HCT116 (cell line): ENCODE data around the gene LMAN1L. TPM values are rescaled to one million over a fixed set of nuclear protein-coding genes. Genes with fewer than 3 reads are reported as not detected.

ENCODE experiments used
- ATAC-seq: fragments of 200-7000 bp; cut with Tn5 transposase; 2 replicates; pipeline ENCODE4 v1.9.1; 2020; ENCODE audit warnings: mild to moderate bottlenecking, moderate library complexity
- BruUV-seq: library from RNA; stranded (reverse); fragments of 400-500 nt; replicated peaks from 2 replicates; lab custom pipeline; 2021; lab: Mats Ljungman, UMichigan
- CTCF ChIA-PET: fragments of 300-600 bp; sonication (Branson Sonifier 250); formaldehyde crosslinking; loops from one replicate; lab custom pipeline; 2021; ENCODE audit warnings: antibody characterized with exemption; lab: Charles Lee
- POLR2A ChIA-PET: fragments of 300-600, 350-600 bp; sonication (Branson Sonifier 250); formaldehyde crosslinking; loops from one replicate; lab custom pipeline; 2021; ENCODE audit warnings: antibody characterized with exemption; lab: Charles Lee
- RAD21 ChIA-PET, 2 experiments: fragments of 300-600 bp; sonication (Branson Sonifier 250); formaldehyde crosslinking; loops; one replicate each; lab custom pipeline; 2023; ENCODE audit warnings: low total read pairs in 2 of 2; ENCODE audit not compliant: uncharacterized antibody in 2 of 2, unreplicated experiment in 2 of 2, low non-redundant PET in 1 of 2; lab: Charles Lee
- DNase-seq: peaks from one replicate; pipeline ENCODE4 v3.0.0-alpha.2; 2010; ENCODE audit warnings: low read depth, low spot score
- H2AFZ ChIP-seq: fragments of 200-600 bp; shearing (Covaris generic), sonication (generic); 2 replicates; pipeline ENCODE4 v1.6.1; 2017; ENCODE audit warnings: low read depth, mixed run types, mixed read lengths, antibody characterized with exemption, low read length; ENCODE audit not compliant: poor library complexity, severe bottlenecking
- H3K27ac ChIP-seq: 2 replicates; pipeline ENCODE4 v1.5.1; 2012; ENCODE audit warnings: low read depth, low read length
- H3K27me3 ChIP-seq: fragments of 200-600 bp; sonication (generic); 2 replicates; pipeline ENCODE4 v1.6.1; 2016; ENCODE audit warnings: mixed run types, low read length, mixed read lengths; ENCODE audit not compliant: insufficient read depth
- H3K36me3 ChIP-seq, 2 experiments: fragments of 200-500 bp in 1 of 2; fragments of 200-600 bp in 1 of 2; sonication (Bioruptor generic) in 1 of 2; sonication (generic) in 1 of 2; 2 replicates each; pipeline versions ENCODE4 v1.5.1 to v1.6.1; 2014 to 2016; ENCODE audit warnings: low read length in 2 of 2, inconsistent platforms in 1 of 2, mixed read lengths in 1 of 2, mixed run types in 1 of 2; ENCODE audit not compliant: insufficient read depth in 2 of 2, control insufficient read depth in 1 of 2
- H3K4me1 ChIP-seq, 2 experiments: fragments of 200-600 bp in 1 of 2; sonication (generic) in 1 of 2; 2 replicates each; pipeline versions ENCODE4 v1.5.1 to v1.6.1; 2012 to 2017; ENCODE audit warnings: low read length in 2 of 2, inconsistent platforms in 1 of 2, mild to moderate bottlenecking in 1 of 2, mixed read lengths in 1 of 2, mixed run types in 1 of 2, moderate library complexity in 1 of 2; ENCODE audit not compliant: insufficient read depth in 2 of 2, control insufficient read depth in 1 of 2
- H3K4me2 ChIP-seq: fragments of 200-600 bp; sonication (generic); 2 replicates; pipeline ENCODE4 v1.6.1; 2017; ENCODE audit warnings: mixed run types, low read length, mixed read lengths
- H3K4me3 ChIP-seq, 2 experiments: fragments of 200-600 bp in 1 of 2; sonication (generic) in 1 of 2; replicated peaks in 1 of 2; 2 replicates each; pipeline ENCODE4 v1.5.1; 2011 to 2016; ENCODE audit warnings: low read length in 2 of 2, control low read depth in 1 of 2, low read depth in 1 of 2, mild to moderate bottlenecking in 1 of 2, mixed read lengths in 1 of 2, mixed run types in 1 of 2
- H3K79me2 ChIP-seq: fragments of 200-600 bp; sonication (generic); 2 replicates; pipeline ENCODE4 v1.6.1; 2017; ENCODE audit warnings: mild to moderate bottlenecking, mixed run types, low read length, moderate library complexity, mixed read lengths; ENCODE audit not compliant: insufficient read depth
- H3K9ac ChIP-seq: fragments of 200-600 bp; sonication (generic); 2 replicates; pipeline ENCODE4 v1.6.1; 2016; ENCODE audit warnings: low read length, mixed read lengths
- H3K9me2 ChIP-seq: fragments of 200-600 bp; sonication (generic), shearing (Covaris generic); 2 replicates; pipeline ENCODE4 v1.6.1; 2017; ENCODE audit warnings: mixed run types, mild to moderate bottlenecking, moderate library complexity; ENCODE audit not compliant: insufficient read depth
- H3K9me3 ChIP-seq, 2 experiments: fragments of 200-500 bp in 1 of 2; fragments of 200-600 bp in 1 of 2; sonication (Bioruptor generic) in 1 of 2; sonication (generic) in 1 of 2; 2 replicates each; pipeline ENCODE4 v1.6.1; 2014 to 2017; ENCODE audit warnings: low read length in 2 of 2, mixed read lengths in 2 of 2, inconsistent platforms in 1 of 2, low read depth in 1 of 2, mild to moderate bottlenecking in 1 of 2, mixed run types in 1 of 2, moderate library complexity in 1 of 2; ENCODE audit not compliant: control insufficient read depth in 1 of 2, insufficient read depth in 1 of 2
- H4K20me1 ChIP-seq: fragments of 200-600 bp; sonication (generic), shearing (Covaris generic); 2 replicates; pipeline ENCODE4 v1.6.1; 2017; ENCODE audit warnings: mixed run types, mild to moderate bottlenecking, moderate library complexity; ENCODE audit not compliant: insufficient read depth
- ATF3 ChIP-seq: IDR thresholded peaks from 2 replicates; pipeline ENCODE4 v1.6.1; 2012
- CBX3 ChIP-seq: IDR thresholded peaks from 2 replicates; pipeline ENCODE4 v1.6.1; 2012; ENCODE audit warnings: low read depth
- EGR1 ChIP-seq: IDR thresholded peaks from 2 replicates; pipeline ENCODE4 v1.6.1; 2012; ENCODE audit warnings: low read depth
- ELF1 ChIP-seq: IDR thresholded peaks from 2 replicates; pipeline ENCODE4 v1.6.1; 2012; ENCODE audit warnings: low read depth, borderline replicate concordance
- EZH2phosphoT487 ChIP-seq: fragments of 200-600 bp; IDR thresholded peaks from 2 replicates; pipeline ENCODE4 v1.6.1; 2018; ENCODE audit warnings: antibody characterized with exemption, borderline replicate concordance
- JUND ChIP-seq: IDR thresholded peaks from 2 replicates; pipeline ENCODE4 v1.6.1; 2012
- MAX ChIP-seq: IDR thresholded peaks from 2 replicates; pipeline ENCODE4 v1.6.1; 2012
- POLR2A ChIP-seq: IDR thresholded peaks from 2 replicates; pipeline ENCODE4 v1.7.0; 2011; ENCODE audit warnings: borderline replicate concordance; ENCODE audit not compliant: insufficient read depth, insufficient read length; ENCODE audit errors: extremely low read depth
- POLR2AphosphoS5 ChIP-seq: IDR thresholded peaks from 2 replicates; pipeline ENCODE4 v1.6.1; 2011; ENCODE audit warnings: mild to moderate bottlenecking, low read depth, low read length, moderate library complexity
- RAD21 ChIP-seq: IDR thresholded peaks from 2 replicates; pipeline ENCODE4 v1.6.1; 2012; ENCODE audit warnings: low read depth, mild to moderate bottlenecking
- SIN3A ChIP-seq: IDR thresholded peaks from 2 replicates; pipeline ENCODE4 v1.6.1; 2012; ENCODE audit warnings: low read depth
- SP1 ChIP-seq: IDR thresholded peaks from 2 replicates; pipeline ENCODE4 v1.6.1; 2012; ENCODE audit warnings: low read depth
- SRF ChIP-seq: IDR thresholded peaks from 2 replicates; pipeline ENCODE4 v1.6.1; 2012; ENCODE audit warnings: low read depth
- TCF7L2 ChIP-seq: IDR thresholded peaks from 2 replicates; pipeline ENCODE4 v1.7.0; 2011; ENCODE audit warnings: borderline replicate concordance, inconsistent platforms; ENCODE audit not compliant: insufficient read depth, insufficient read length; ENCODE audit errors: extremely low read depth
- ZNF274 ChIP-seq: fragments of 200-500 bp; sonication (Bioruptor generic); IDR thresholded peaks from 2 replicates; pipeline ENCODE4 v1.6.1; 2014; ENCODE audit warnings: mild to moderate bottlenecking, low read depth, low read length, inconsistent platforms
- intact Hi-C: fragments of 100-400 bp; cut with micrococcal nuclease; formaldehyde crosslinking; loops from 2 replicates; pipeline ENCODE4 v1.10.0; 2022
- total RNA-seq: library from RNA; stranded (reverse); gene quantifications from one replicate; pipeline ENCODE4 v1.2.1, GENCODE V29; 2021; ENCODE audit not compliant: unreplicated experiment
- TF ChIP-seq, protein P1 (sequence below): IDR thresholded peaks from 2 replicates; pipeline ENCODE4 v1.6.1; 2011; ENCODE audit warnings: mild to moderate bottlenecking, low read length, moderate library complexity; ENCODE audit not compliant: insufficient replicate concordance; ENCODE audit errors: extremely low read depth
- TF ChIP-seq, protein P2 (sequence below), 3 experiments: fragments of 200-600 bp in 1 of 3; sonication (generic) in 1 of 3; IDR thresholded peaks in 2 of 3; conservative IDR thresholded peaks in 1 of 3; 2 replicates each; pipeline ENCODE4 v1.5.1; 2012 to 2017; ENCODE audit warnings: low read depth in 2 of 3, low read length in 2 of 3, antibody characterized with exemption in 1 of 3, borderline replicate concordance in 1 of 3, control low read depth in 1 of 3, mild to moderate bottlenecking in 1 of 3, mixed read lengths in 1 of 3, mixed run types in 1 of 3, moderate library complexity in 1 of 3; ENCODE audit not compliant: insufficient read depth in 1 of 3

LMAN1L gene
- total RNA-seq, 1 experiment from 2014 or later, result 0.17 TPM

DNA sequence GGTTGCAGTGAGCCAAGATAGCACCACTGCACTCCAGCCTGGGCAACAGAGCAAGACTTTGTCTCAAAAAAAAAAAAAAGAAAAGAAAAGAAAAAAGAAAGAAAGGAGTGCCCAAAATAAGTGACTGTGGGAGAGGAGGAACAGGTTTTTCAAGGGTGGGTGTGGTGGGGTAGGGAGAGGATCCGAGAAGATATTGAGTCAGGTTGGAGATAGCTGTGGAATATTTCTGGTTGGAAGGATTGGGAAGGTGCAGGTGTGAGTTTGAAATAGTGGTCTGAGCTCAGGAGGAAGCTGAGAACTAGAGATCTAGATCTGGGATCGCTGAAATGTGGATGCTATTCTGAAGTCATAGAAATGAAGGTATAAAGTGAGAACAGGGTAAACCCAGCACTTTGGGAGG, 52.7 kb downstream of the LMAN1L start:
- Histone ChIP-seq H4K20me1 (no peaks in the 10 kb centered on the region), H3K9me3 (no peaks in the 10 kb centered on the region), H3K4me3 (0 out of 4 replicates have a peak overlapping the region, but pooled peaks of 1 of the 2 experiments have one; percentile 1), H3K4me1 (peaks cover 18 to 47% of the 10 kb centered on the region in 2 experiments)
- ChIA-PET POLR2A (interaction anchor here (0.6 kb wide), 2 partner anchors 9 to 79 kb away, joined by 3 to 6 read pairs; no protein-coding TSS in a partner anchor), CTCF (no interaction called here)
- TF ChIP-seq SIN3A (no peak), POLR2A (no peak), ATF3 (no peak), ELF1 (no peak), TCF7L2 (no peak), RAD21 (no peak), EGR1 (no peak), SRF (no peak), CBX3 (no peak), POLR2AphosphoS5 (no peak), JUND (no peak), ZNF274 (no peak), SP1 (no peak), EZH2phosphoT487 (no peak), MAX (no peak)
- TF ChIP-seq, protein P1, sequence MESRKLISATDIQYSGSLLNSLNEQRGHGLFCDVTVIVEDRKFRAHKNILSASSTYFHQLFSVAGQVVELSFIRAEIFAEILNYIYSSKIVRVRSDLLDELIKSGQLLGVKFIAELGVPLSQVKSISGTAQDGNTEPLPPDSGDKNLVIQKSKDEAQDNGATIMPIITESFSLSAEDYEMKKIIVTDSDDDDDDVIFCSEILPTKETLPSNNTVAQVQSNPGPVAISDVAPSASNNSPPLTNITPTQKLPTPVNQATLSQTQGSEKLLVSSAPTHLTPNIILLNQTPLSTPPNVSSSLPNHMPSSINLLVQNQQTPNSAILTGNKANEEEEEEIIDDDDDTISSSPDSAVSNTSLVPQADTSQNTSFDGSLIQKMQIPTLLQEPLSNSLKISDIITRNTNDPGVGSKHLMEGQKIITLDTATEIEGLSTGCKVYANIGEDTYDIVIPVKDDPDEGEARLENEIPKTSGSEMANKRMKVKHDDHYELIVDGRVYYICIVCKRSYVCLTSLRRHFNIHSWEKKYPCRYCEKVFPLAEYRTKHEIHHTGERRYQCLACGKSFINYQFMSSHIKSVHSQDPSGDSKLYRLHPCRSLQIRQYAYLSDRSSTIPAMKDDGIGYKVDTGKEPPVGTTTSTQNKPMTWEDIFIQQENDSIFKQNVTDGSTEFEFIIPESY, result no peak
- TF ChIP-seq, protein P2, sequence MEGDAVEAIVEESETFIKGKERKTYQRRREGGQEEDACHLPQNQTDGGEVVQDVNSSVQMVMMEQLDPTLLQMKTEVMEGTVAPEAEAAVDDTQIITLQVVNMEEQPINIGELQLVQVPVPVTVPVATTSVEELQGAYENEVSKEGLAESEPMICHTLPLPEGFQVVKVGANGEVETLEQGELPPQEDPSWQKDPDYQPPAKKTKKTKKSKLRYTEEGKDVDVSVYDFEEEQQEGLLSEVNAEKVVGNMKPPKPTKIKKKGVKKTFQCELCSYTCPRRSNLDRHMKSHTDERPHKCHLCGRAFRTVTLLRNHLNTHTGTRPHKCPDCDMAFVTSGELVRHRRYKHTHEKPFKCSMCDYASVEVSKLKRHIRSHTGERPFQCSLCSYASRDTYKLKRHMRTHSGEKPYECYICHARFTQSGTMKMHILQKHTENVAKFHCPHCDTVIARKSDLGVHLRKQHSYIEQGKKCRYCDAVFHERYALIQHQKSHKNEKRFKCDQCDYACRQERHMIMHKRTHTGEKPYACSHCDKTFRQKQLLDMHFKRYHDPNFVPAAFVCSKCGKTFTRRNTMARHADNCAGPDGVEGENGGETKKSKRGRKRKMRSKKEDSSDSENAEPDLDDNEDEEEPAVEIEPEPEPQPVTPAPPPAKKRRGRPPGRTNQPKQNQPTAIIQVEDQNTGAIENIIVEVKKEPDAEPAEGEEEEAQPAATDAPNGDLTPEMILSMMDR (IDR thresholded peaks at IDR 0.05 in 2 of 3, conservative IDR thresholded peaks at IDR 0.05 in 1 of 3; ENCODE audit: borderline replicate concordance in 1 of 3, insufficient read depth in 1 of 3, low read depth in 2 of 3, low read length in 2 of 3), result no peak
- TF ChIP-seq, all 23 proteins: peak for 0
- no peaks in the 10 kb centered on the region for H3K9me2 ChIP-seq
- BruUV-seq, result no TSS peak
- peaks cover 0 to 8% of the 10 kb centered on the region in 2 experiments; a peak in 1 of 4 replicates for H3K36me3 ChIP-seq
- no peak overlapping the region for H3K27ac ChIP-seq
- RAD21 ChIA-PET, result no interaction called here
- H2AFZ ChIP-seq, result no peak overlapping the region
- H3K27me3 ChIP-seq, result no peaks in the 10 kb centered on the region
- no peak overlapping the region for H3K9ac ChIP-seq
- no peak for ATAC-seq
- intact Hi-C loops, result no loop called here
- no peak for DNase-seq
- peaks cover 72% of the 10 kb centered on the region for H3K79me2 ChIP-seq
- peak overlapping the region; percentile 54 for H3K4me2 ChIP-seq
